Activated naive CD8-positive, alpha-beta T cell treated with anti-CD3 and anti-CD28 coated beads, Interleukin-2, amount 50 U/mL, for 16 hours (primary cell): ENCODE results near the gene PPP1R8.

Experiments used
- DNase-seq: peaks from one replicate; pipeline ENCODE4 v3.0.0-alpha.2; 2020; ENCODE audit warnings: low read depth, low spot score

The PPP1R8 gene

GRCh38 chr1:27872059-27872801 is 41.6 kb downstream of the PPP1R8 start, which contains the start of gene THEMIS2:
Gene THEMIS2 (plus strand): TSS chr1:27872544. CDS start chr1:27872572, 28 bp downstream.
- DNase-seq: peak; percentile 60

GRCh38 chr1:27872802-27873551 is 42.4 kb downstream of the PPP1R8 start:
- no peak for DNase-seq

- no peak for DNase-seq
These were observed 43.2 kb downstream of the PPP1R8 start for GRCh38 chr1:27873671-27874384.

- no peak for DNase-seq
These were observed 45.9 kb downstream of the PPP1R8 start for GRCh38 chr1:27876341-27877114.

- no peak for DNase-seq
These were observed 46.5 kb downstream of the PPP1R8 start for GRCh38 chr1:27877115-27877416.

- no peak for DNase-seq
These were observed 47.5 kb downstream of the PPP1R8 start for GRCh38 chr1:27878039-27878438.

- DNase-seq: no peak
These were observed 48.3 kb downstream of the PPP1R8 start for GRCh38 chr1:27878787-27879335.

- DNase-seq: no peak
These were observed 48.9 kb downstream of the PPP1R8 start for GRCh38 chr1:27879374-27880082.

GRCh38 chr1:27882543-27882903 is 51.9 kb downstream of the PPP1R8 start:
- no peak for DNase-seq

- no peak for DNase-seq
These were observed 53.0 kb downstream of the PPP1R8 start for GRCh38 chr1:27883536-27883935.

GRCh38 chr1:27884006-27884954 is 53.7 kb downstream of the PPP1R8 start:
- DNase-seq: no peak

- DNase-seq: no peak
These were observed 54.5 kb downstream of the PPP1R8 start for GRCh38 chr1:27885114-27885528.

- no peak for DNase-seq
These were observed 55.2 kb downstream of the PPP1R8 start for GRCh38 chr1:27885621-27886352.

GRCh38 chr1:27886353-27886679 is 55.7 kb downstream of the PPP1R8 start:
- no peak for DNase-seq

- no peak for DNase-seq
These were observed 56.2 kb downstream of the PPP1R8 start for GRCh38 chr1:27886744-27887143.

GRCh38 chr1:27887215-27888021 is 56.8 kb downstream of the PPP1R8 start:
- DNase-seq: no peak

- no peak for DNase-seq
These were observed 58.9 kb downstream of the PPP1R8 start for GRCh38 chr1:27889506-27889905.

GRCh38 chr1:27891196-27891889 is 60.8 kb downstream of the PPP1R8 start:
- no peak for DNase-seq
